IPS-18c (cell line): Measurements from ENCODE around the gene USP2.
"Not testable (repeated sequence)": the region's sequence is repeated elsewhere in the genome, so short reads cannot be mapped to it uniquely, and the experiment has no call there.

ENCODE experiments used
- H3K4me3 ChIP-seq: 2 replicates; pipeline ENCODE4 v1.7.0; 2013; ENCODE audit warnings: low read depth, mild to moderate bottlenecking, low read length, moderate library complexity; ENCODE audit not compliant: insufficient read depth
- H3K9me3 ChIP-seq: one replicate; pipeline ENCODE4 v1.6.1; 2013; ENCODE audit warnings: mild to moderate bottlenecking, low read length, moderate library complexity; ENCODE audit not compliant: control insufficient read depth, insufficient read depth

The USP2 gene

DNA sequence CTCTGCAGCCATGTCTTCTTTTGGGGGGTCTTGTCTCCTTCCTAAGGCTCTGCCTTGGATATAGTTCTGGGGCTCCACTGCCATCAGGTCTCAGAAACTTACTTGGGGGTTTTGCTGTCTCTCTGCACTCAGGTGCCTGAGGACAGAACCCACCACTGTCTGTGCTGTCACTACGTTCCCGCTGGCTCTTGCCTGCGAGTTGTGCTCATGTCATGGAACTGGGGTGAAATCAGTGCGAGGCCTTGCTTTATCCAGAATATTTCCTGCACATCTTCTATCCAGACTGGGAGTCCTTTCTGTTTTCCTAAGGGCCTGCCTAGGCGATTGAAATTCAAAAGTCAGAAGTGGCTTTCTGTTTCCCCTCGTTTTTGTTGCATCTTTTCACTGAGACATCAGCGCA lies 6.6 kb upstream of the USP2 start:
- H3K4me3 ChIP-seq = no peak overlapping the region
- H3K9me3 ChIP-seq = no peaks in the 10 kb centered on the region

DNA sequence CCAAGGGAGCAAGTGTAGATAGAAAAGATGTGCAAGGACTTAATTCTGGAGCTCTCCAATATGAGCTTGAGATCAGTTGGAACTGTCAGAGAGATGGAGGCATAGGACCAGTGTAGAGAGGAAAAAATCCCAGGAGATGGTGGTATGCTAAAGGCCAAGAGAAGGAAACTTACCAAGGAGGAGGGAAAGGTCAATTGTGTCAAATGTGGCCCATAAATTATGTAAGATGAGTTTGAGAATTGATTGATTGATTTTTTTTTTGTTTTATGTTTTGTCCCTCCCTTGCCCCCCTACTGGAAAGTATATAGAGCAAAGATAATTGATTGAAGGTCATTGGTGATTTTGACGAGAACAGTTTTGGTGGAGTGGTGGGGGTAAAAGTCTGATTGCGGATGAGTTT lies 2.8 kb upstream of the USP2 start:
- H3K4me3 ChIP-seq = no peak overlapping the region
- H3K9me3 ChIP-seq = no peaks in the 10 kb centered on the region

- not testable (repeated sequence) for H3K9me3 ChIP-seq, H3K4me3 ChIP-seq
These were observed 1.0 kb upstream of the USP2 start for GRCh38 chr11:119382513-119382912.

GRCh38 chr11:119382101-119382500 lies 611 bp upstream of the USP2 start:
- peak overlapping the region; percentile 71; the same call in 1 of the 2 replicates for H3K4me3 ChIP-seq
- H3K9me3 ChIP-seq = no peaks in the 10 kb centered on the region

GRCh38 chr11:119380827-119381180 lies 686 bp downstream of the USP2 start:
- Histone ChIP-seq H3K9me3 (no peaks in the 10 kb centered on the region), H3K4me3 (peak overlapping the region; percentile 71)

DNA sequence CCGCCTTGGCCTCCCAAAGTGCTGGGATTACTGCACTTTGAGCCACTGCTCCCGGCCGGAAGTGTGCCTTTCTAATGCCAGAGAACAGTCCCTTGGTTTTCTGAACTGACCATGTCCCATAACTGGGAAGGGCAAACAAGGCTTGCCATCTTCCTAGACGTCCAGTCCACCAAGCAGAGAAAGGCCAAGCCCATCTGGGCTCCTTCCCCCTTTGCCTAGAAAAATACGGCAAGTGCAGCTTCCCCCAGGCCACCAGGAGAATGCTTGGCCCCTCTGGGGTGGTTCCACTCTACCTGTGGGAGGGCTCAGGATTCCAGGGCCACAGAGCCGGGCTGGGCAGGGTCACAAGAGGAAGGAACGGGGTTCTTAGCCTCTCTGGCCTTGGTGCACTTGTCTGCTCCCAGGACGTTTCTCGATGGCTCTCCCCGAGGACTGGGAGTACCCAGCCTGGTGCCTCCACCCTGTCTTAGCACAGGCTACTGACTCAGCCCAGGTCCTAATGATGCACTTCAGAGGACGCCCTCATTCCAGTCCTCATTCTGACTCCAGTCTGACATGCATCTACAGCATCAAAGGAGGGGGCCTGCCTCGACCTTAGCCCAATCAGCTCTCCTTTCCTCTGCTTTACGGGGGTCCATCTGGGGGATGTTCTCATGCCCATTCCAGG lies 1.2 kb downstream of the USP2 start:
- peak overlapping the region; percentile 71 for H3K4me3 ChIP-seq
- no peaks in the 10 kb centered on the region for H3K9me3 ChIP-seq

DNA sequence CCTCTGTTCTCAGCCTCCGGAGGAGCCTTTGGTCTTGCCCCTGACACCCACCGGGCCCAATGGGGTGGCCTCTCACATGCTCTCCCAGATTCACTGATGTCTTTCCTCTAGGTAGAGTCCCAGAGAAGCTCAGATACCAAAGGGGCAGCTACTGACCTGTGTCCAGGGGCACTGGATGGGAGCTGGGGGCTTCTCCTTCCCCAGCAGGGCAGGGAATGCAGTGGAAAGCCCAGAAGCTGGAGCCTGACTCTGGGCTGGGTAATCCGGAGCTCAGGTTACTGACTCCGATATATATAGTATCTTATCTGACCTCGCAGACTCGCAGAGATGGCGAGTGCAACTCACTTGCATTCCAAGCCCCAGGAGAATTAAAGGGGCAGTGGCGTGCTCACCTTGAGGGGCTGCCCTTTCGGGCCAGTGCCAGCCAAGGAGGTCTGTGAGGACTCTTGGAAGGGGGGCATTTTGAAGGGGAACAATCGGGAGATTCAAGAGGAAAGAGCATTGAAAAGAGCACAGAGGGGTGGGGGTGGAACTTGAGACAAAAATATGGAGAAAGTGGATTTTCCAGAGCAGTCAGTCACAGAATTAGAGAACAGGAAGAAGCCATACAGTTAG lies 2.5 kb downstream of the USP2 start:
- Histone ChIP-seq H3K9me3 (no peaks in the 10 kb centered on the region), H3K4me3 (peak overlapping the region; percentile 22; the same call in 1 of the 2 replicates)

- Histone ChIP-seq H3K9me3 (no peaks in the 10 kb centered on the region), H3K4me3 (peak overlapping the region; percentile 22; the same call in 1 of the 2 replicates)
These were observed 3.4 kb downstream of the USP2 start for GRCh38 chr11:119377961-119378667.

DNA sequence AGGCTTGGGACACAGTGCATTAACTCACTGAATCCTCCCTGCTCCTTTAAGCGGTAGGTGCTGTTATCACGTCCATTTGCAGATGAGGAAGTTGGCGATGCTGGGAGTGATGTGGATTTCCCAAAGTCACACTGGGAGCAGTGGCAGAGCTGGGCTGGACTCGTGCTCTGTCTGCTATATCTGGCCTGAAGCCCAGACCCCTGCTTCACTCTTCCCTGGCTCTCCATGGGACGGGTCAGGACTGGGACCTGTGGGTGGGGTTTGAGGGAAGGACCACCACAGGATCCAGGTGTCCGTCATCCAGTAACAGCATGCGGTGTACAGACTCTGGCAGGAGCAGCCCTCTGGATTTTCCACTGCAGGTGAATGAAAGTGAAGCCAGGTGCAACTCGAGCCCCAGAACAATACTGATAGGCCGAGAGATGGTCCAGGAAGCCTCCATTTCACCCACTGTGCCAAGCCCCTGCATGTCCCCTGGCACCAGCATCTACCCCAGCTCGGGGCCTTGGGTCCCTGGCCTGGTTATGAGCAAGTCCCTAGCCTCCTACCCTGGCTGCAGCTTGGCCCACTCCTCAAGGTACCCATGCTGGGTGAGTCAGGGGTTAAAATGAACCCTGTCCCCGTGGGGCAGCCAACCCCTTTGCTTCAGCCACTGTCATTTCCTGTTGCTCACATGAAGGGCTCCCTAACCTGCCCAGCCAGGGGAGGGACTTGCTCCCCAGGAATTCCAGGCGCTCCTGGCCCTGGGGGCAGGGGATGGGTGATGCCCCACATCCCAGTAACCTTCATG lies 4.2 kb downstream of the USP2 start:
- Histone ChIP-seq H3K4me3 (no peak overlapping the region), H3K9me3 (no peaks in the 10 kb centered on the region)

GRCh38 chr11:119376197-119376847 lies 5.2 kb downstream of the USP2 start:
- Histone ChIP-seq H3K9me3 (no peaks in the 10 kb centered on the region), H3K4me3 (no peak overlapping the region; the same call in 1 of the 2 replicates)

DNA sequence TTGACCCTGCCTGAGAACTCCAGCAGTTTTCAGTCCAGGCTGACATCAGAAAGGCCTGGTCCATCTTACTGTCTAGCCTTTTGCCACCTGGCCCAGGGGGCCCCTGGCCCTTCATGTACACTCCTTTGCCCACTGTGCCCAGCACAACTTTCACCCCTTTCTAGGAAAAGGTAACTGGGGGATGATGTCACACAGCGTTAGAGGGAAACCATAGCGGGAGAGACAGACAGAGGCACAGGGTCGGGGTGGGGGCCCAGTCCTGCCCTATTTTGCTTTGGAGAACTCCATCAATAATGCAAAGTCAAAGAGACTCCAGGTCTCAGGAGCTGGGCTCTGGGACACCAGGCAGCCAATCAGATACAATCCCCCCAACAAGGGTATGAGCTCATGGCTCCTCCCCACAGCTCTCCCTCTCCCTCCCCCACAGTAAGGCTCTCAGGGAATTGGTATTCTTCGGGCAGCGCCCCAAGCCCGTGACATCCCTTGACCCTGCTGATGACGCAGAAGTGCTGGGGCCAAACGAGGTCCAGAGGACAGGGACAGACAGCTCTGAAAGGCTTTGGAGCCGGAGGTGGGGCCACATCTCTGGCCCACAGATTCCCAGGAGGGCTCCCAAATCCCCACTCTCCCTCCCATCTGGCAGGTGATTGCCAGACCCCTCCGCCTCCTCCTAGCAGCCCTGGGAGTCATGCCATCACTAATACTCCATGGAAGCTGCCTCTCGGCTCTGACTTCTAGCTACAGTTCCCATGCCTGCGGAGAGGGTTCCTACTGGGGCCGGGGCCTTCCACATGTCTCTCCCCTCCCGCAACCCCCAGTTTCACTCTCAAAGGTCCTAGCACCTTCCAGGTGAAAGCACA lies 5.9 kb downstream of the USP2 start:
- H3K9me3 ChIP-seq = peaks cover 3% of the 10 kb centered on the region
- no peak overlapping the region; the same call in 1 of the 2 replicates for H3K4me3 ChIP-seq

DNA sequence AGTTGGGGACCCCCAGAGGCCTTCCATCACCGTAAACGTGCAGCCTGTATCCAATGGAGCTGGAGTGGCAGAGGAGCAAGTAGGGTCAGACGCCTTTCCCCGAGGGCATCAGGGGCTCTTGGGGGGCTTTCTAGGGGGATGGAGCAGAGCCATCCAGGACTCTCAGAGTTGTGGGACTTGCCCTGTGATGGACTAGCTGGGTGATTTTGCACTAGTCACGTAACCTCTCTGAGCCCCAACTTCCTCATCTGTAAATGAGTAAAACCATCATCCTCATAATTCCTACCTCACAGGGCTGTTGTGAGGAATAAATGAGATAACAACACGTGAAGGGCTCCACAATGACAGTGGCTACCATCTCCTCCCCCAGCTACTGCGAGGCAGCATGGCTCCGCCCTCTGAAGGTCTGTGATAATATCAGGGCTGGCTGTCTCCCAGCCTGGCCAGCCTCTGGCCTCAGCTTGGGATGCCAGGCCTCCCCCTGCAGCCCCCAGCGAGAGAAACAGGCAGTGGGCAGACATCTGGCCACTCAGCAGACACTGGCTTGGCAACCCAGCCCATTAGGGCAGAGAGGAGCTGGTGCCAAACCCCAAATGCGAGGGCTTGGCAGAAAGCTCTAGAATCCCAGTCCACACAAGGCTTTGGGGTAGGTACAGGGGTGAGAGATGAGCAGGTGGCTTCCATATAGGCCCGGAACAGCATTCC lies 6.7 kb downstream of the USP2 start:
- H3K4me3 ChIP-seq = no peak overlapping the region
- H3K9me3 ChIP-seq = peaks cover 3% of the 10 kb centered on the region

- no peak overlapping the region for H3K4me3 ChIP-seq
- peaks cover 3% of the 10 kb centered on the region for H3K9me3 ChIP-seq
These were observed 7.4 kb downstream of the USP2 start for GRCh38 chr11:119373921-119374631.

- Histone ChIP-seq H3K9me3 (peaks cover 3% of the 10 kb centered on the region), H3K4me3 (no peak overlapping the region)
These were observed 8.2 kb downstream of the USP2 start for GRCh38 chr11:119373059-119373920.
